Panc1 (cell line): ENCODE measurements around the gene NWD2. TPM values are rescaled to one million over a fixed set of nuclear protein-coding genes. Genes with fewer than 3 reads are reported as not detected.

Experiments
- ATAC-seq: fragments of 200-7000 bp; cut with Tn5 transposase; 2 replicates; pipeline ENCODE4 v1.9.1; 2020; ENCODE audit warnings: mild to moderate bottlenecking, moderate library complexity
- BruUV-seq: library from RNA; stranded (reverse); fragments of 400-500 nt; replicated peaks from 2 replicates; lab custom pipeline; 2021; lab: Mats Ljungman, UMichigan
- CTCF ChIA-PET: fragments of 300-600 bp; sonication (Branson Sonifier 250); formaldehyde crosslinking; loops from one replicate; lab custom pipeline; 2022; ENCODE audit warnings: antibody characterized with exemption; lab: Charles Lee
- POLR2A ChIA-PET: fragments of 300-600 bp; sonication (Branson Sonifier 250); formaldehyde crosslinking; loops from one replicate; lab custom pipeline; 2022; ENCODE audit warnings: antibody characterized with exemption; lab: Charles Lee
- DNase-seq: peaks from one replicate; pipeline ENCODE4 v3.0.0-alpha.2; 2010; ENCODE audit warnings: low read depth, low spot score
- H3K27ac ChIP-seq: 2 replicates; pipeline ENCODE4 v1.5.1; 2011; ENCODE audit warnings: mild to moderate bottlenecking, low read length, inconsistent platforms
- H3K27me3 ChIP-seq: fragments of 200-500 bp; sonication (Bioruptor generic); 2 replicates; pipeline ENCODE4 v1.6.0; 2014; ENCODE audit warnings: low read length, inconsistent platforms; ENCODE audit not compliant: control insufficient read depth, insufficient read depth
- H3K36me3 ChIP-seq: fragments of 200-500 bp; sonication (Bioruptor generic); 2 replicates; pipeline ENCODE4 v1.5.1; 2014; ENCODE audit warnings: inconsistent platforms, mild to moderate bottlenecking, low read length, moderate library complexity; ENCODE audit not compliant: control insufficient read depth, insufficient read depth
- H3K4me1 ChIP-seq: 2 replicates; pipeline ENCODE4 v1.5.1; 2011; ENCODE audit warnings: inconsistent platforms, mild to moderate bottlenecking, low read length, moderate library complexity; ENCODE audit not compliant: control insufficient read depth, insufficient read depth
- H3K4me3 ChIP-seq, 2 experiments: 2 replicates each; pipeline ENCODE4 v1.5.1; 2011 to 2012; ENCODE audit warnings: low read depth in 2 of 2, low read length in 2 of 2, mild to moderate bottlenecking in 2 of 2, inconsistent platforms in 1 of 2, moderate library complexity in 1 of 2
- H3K9me3 ChIP-seq: fragments of 200-500 bp; sonication (Bioruptor generic); 2 replicates; pipeline ENCODE4 v1.5.1; 2014; ENCODE audit warnings: low read depth, mild to moderate bottlenecking, inconsistent platforms, low read length, moderate library complexity; ENCODE audit not compliant: control insufficient read depth, insufficient read depth
- CTCF ChIP-seq: fragments of 450-650 bp; IDR thresholded peaks from 2 replicates; pipeline ENCODE4 v1.5.1; 2017; ENCODE audit warnings: mild to moderate bottlenecking
- POLR2AphosphoS5 ChIP-seq: IDR thresholded peaks from 2 replicates; pipeline ENCODE4 v1.6.1; 2012; ENCODE audit warnings: mild to moderate bottlenecking, low read depth, low read length, moderate library complexity
- REST ChIP-seq, 2 experiments: IDR thresholded peaks; 2 replicates each; pipeline ENCODE4 v1.6.1; 2011 to 2012; ENCODE audit warnings: low read depth in 2 of 2, control low read depth in 1 of 2, low read length in 1 of 2, mild to moderate bottlenecking in 1 of 2, moderate library complexity in 1 of 2; ENCODE audit not compliant: insufficient read depth in 1 of 2
- SIN3A ChIP-seq: IDR thresholded peaks from 2 replicates; pipeline ENCODE4 v1.6.1; 2012; ENCODE audit warnings: low read depth, mild to moderate bottlenecking, low read length, moderate library complexity, borderline replicate concordance; ENCODE audit not compliant: insufficient read depth
- TCF7L2 ChIP-seq: IDR thresholded peaks from 2 replicates; pipeline ENCODE4 v1.6.1; 2011; ENCODE audit warnings: mild to moderate bottlenecking, low read depth, low read length, inconsistent platforms
- in situ Hi-C: cut with HindIII; loops from 2 replicates; pipeline ENCODE4 v1.10.0; 2016; ENCODE audit warnings: low sequenced_read_pairs, low pct_unique_long_range_greater_than_20kb
- intact Hi-C: fragments of 100-400 bp; cut with micrococcal nuclease; formaldehyde crosslinking; loops from one replicate; pipeline ENCODE4 v1.10.0; 2022; ENCODE audit not compliant: unreplicated experiment
- total RNA-seq: library from RNA; stranded (reverse); gene quantifications from one replicate; pipeline ENCODE4 v1.2.1, GENCODE V29; 2021; ENCODE audit not compliant: unreplicated experiment

NWD2 gene
- total RNA-seq, 1 experiment from 2014 or later = not detected

GRCh38 chr4:37326852-37327251 lies 82.3 kb downstream of the NWD2 start:
- intact Hi-C loops (no loop called here), in situ Hi-C loops (no loop called here)
- ATAC-seq = no peak
- Histone ChIP-seq H3K27me3 (no peaks in the 10 kb centered on the region), H3K4me3 (no peak overlapping the region), H3K4me1 (no peaks in the 10 kb centered on the region), H3K9me3 (no peaks in the 10 kb centered on the region), H3K36me3 (no peaks in the 10 kb centered on the region), H3K27ac (no peak overlapping the region)
- no TSS peak for BruUV-seq
- TF ChIP-seq TCF7L2 (no peak), POLR2AphosphoS5 (no peak), SIN3A (no peak), REST (IDR thresholded peaks at IDR 0.05; ENCODE audit: insufficient read depth in 1 of 2, low read depth in 2 of 2, low read length in 1 of 2) (no peak), CTCF (no peak)
- ChIA-PET POLR2A (no interaction called here), CTCF (no interaction called here)
- no peak for DNase-seq

- in situ Hi-C loops = no loop called here
These were observed 94.4 kb downstream of the NWD2 start for GRCh38 chr4:37338972-37339371.

More at GRCh38 chr4:37338972-37339371, 94.4 kb downstream of the NWD2 start:
- no peaks in the 10 kb centered on the region for H3K27me3 ChIP-seq
- TF ChIP-seq CTCF (no peak), REST (IDR thresholded peaks at IDR 0.05; ENCODE audit: insufficient read depth in 1 of 2, low read depth in 2 of 2, low read length in 1 of 2) (no peak), SIN3A (no peak), POLR2AphosphoS5 (no peak), TCF7L2 (no peak)
- no peaks in the 10 kb centered on the region for H3K4me1 ChIP-seq
- POLR2A ChIA-PET = no interaction called here
- no TSS peak for BruUV-seq
- CTCF ChIA-PET = no interaction called here
- H3K36me3 ChIP-seq = no peaks in the 10 kb centered on the region
- no peaks in the 10 kb centered on the region for H3K9me3 ChIP-seq
- DNase-seq (no peak), ATAC-seq (no peak)
- no peak overlapping the region for H3K4me3 ChIP-seq
- H3K27ac ChIP-seq = no peak overlapping the region
- intact Hi-C loops = no loop called here
